Keratinocyte (primary cell): ENCODE data around the gene TC2N. TPM values are rescaled to one million over a fixed set of nuclear protein-coding genes. Genes with fewer than 3 reads are reported as not detected.

Source experiments
- DNase-seq: peaks from one replicate; pipeline ENCODE4 v3.0.0-alpha.2; 2011; ENCODE audit warnings: low read depth, missing footprints, low spot score
- FAIRE-seq: peaks from 2 replicates; lab custom pipeline; 2011; peaks lifted over from hg19 to GRCh38; lab: Jason Lieb, UNC
- H2AFZ ChIP-seq: 2 replicates; pipeline ENCODE4 v1.6.0; 2012; ENCODE audit warnings: low read length, control low read depth, inconsistent platforms; ENCODE audit not compliant: control insufficient read depth
- H3K27ac ChIP-seq: 2 replicates; pipeline ENCODE4 v1.5.1; 2011; ENCODE audit warnings: low read length; ENCODE audit not compliant: control insufficient read depth, insufficient read depth
- H3K27me3 ChIP-seq: 3 replicates; pipeline ENCODE4 v1.6.0; 2011; ENCODE audit warnings: low read length; ENCODE audit not compliant: control insufficient read depth, insufficient read depth; ENCODE audit errors: extremely low read depth
- H3K36me3 ChIP-seq, 2 experiments: 2 replicates in 1 of 2; 3 replicates in 1 of 2; pipeline ENCODE4 v1.5.1; 2011; ENCODE audit warnings: low read length in 2 of 2, mild to moderate bottlenecking in 1 of 2; ENCODE audit not compliant: control insufficient read depth in 2 of 2, insufficient read depth in 2 of 2; ENCODE audit errors: extremely low read depth in 1 of 2
- H3K4me1 ChIP-seq: 3 replicates; pipeline ENCODE4 v1.5.1; 2011; ENCODE audit warnings: low read length; ENCODE audit not compliant: control insufficient read depth, insufficient read depth; ENCODE audit errors: extremely low read depth
- H3K4me2 ChIP-seq: 3 replicates; pipeline ENCODE4 v1.6.0; 2011; ENCODE audit warnings: low read depth, low read length; ENCODE audit not compliant: control insufficient read depth, insufficient read depth; ENCODE audit errors: extremely low read depth
- H3K4me3 ChIP-seq, 3 experiments: fragments of 200-600 bp in 1 of 3; sonication (generic) in 1 of 3; 2 replicates in 2 of 3; 3 replicates in 1 of 3; pipeline ENCODE4 v1.5.1; 2011 to 2016; ENCODE audit warnings: low read length in 3 of 3, mild to moderate bottlenecking in 3 of 3, control low read depth in 2 of 3, inconsistent platforms in 1 of 3, low read depth in 1 of 3, mixed read lengths in 1 of 3, mixed run types in 1 of 3, moderate library complexity in 1 of 3; ENCODE audit not compliant: control insufficient read depth in 2 of 3, insufficient read depth in 2 of 3; ENCODE audit errors: extremely low read depth in 1 of 3
- H3K79me2 ChIP-seq: 2 replicates; pipeline ENCODE4 v1.6.0; 2012; ENCODE audit warnings: low read length; ENCODE audit not compliant: control insufficient read depth, insufficient read depth
- H3K9ac ChIP-seq: 3 replicates; pipeline ENCODE4 v1.6.0; 2011; ENCODE audit warnings: low read length; ENCODE audit not compliant: control insufficient read depth, insufficient read depth; ENCODE audit errors: extremely low read depth
- H3K9me1 ChIP-seq: 3 replicates; pipeline ENCODE4 v1.6.0; 2011; ENCODE audit warnings: low read length; ENCODE audit not compliant: control insufficient read depth, insufficient read depth; ENCODE audit errors: extremely low read depth
- H3K9me3 ChIP-seq: 2 replicates; pipeline ENCODE4 v1.5.1; 2012; ENCODE audit warnings: low read depth, low read length; ENCODE audit not compliant: control insufficient read depth
- H4K20me1 ChIP-seq: 3 replicates; pipeline ENCODE4 v1.6.0; 2011; ENCODE audit warnings: low read length; ENCODE audit not compliant: control insufficient read depth, insufficient read depth; ENCODE audit errors: extremely low read depth
- CTCF ChIP-seq, 3 experiments: IDR thresholded peaks in 1 of 3; conservative IDR thresholded peaks in 1 of 3; optimal IDR thresholded peaks in 1 of 3; 2 replicates in 2 of 3; 3 replicates in 1 of 3; pipeline versions ENCODE3 to v1.5.1; 2011; ENCODE audit warnings: low read length in 3 of 3, mild to moderate bottlenecking in 3 of 3, moderate library complexity in 2 of 3, control low read depth in 1 of 3, inconsistent platforms in 1 of 3; ENCODE audit not compliant: insufficient read depth in 2 of 3; ENCODE audit errors: extremely low read depth in 1 of 3
- EZH2 ChIP-seq: IDR thresholded peaks from one replicate; pipeline ENCODE4 v1.6.1; 2012; ENCODE audit warnings: inconsistent platforms, mild to moderate bottlenecking, low read length, moderate library complexity
- dilution Hi-C: fragments of 300-500 bp; cut with MboI; formaldehyde crosslinking; loops from one replicate; pipeline ENCODE4 v1.7.0; 2020; ENCODE audit warnings: low sequenced_read_pairs; ENCODE audit not compliant: extremely low pct_ligation_motif_present
- polyA plus RNA-seq, 5 experiments: library from polyadenylated mRNA; depleted of rRNA in 3 of 5; stranded (reverse) in 3 of 5; stranded (forward) in 1 of 5; unstranded in 1 of 5; fragments of >200 nt; gene quantifications; 1 replicate in 1 of 5; 2 replicates in 3 of 5; 3 replicates in 1 of 5; pipeline versions ENCODE4 v1.2.1 to v1.2.3, GENCODE V29; 2011 to 2012; ENCODE audit warnings: missing spikeins in 2 of 5, low read depth in 1 of 5, low replicate concordance in 1 of 5

Gene TC2N
- polyA plus RNA-seq, 1 donor (not counting 4 experiments of a cell fraction or from before 2014, with no cell fraction given) = 22.6 TPM

- Histone ChIP-seq H3K27ac (no peak overlapping the region), H2AFZ (no peak overlapping the region), H3K79me2 (no peaks in the 10 kb centered on the region), H4K20me1 (no peaks in the 10 kb centered on the region), H3K9me1 (no peaks in the 10 kb centered on the region), H3K4me1 (no peaks in the 10 kb centered on the region), H3K9me3 (no peaks in the 10 kb centered on the region), H3K36me3 (no peaks in the 10 kb centered on the region), H3K27me3 (no peaks in the 10 kb centered on the region), H3K9ac (no peak overlapping the region), H3K4me2 (no peak overlapping the region), H3K4me3 (no peak overlapping the region)
- no peak for TF ChIP-seq CTCF (optimal IDR thresholded peaks at IDR 0.05 in 1 of 3, IDR thresholded peaks at IDR 0.05 in 1 of 3, conservative IDR thresholded peaks at IDR 0.05 in 1 of 3; ENCODE audit: extremely low read depth in 1 of 3, insufficient read depth in 2 of 3, low read length in 3 of 3)
- no peak for TF ChIP-seq EZH2
- FAIRE-seq (no peak), DNase-seq (no peak)
- dilution Hi-C loops = no loop called here
These were observed 1.3 kb downstream of the TC2N start for GRCh38 chr14:91866061-91866460.

GRCh38 chr14:91862417-91862816 is 4.9 kb downstream of the TC2N start:
- Histone ChIP-seq H3K27ac (no peak overlapping the region), H3K9me3 (no peaks in the 10 kb centered on the region), H3K4me2 (no peak overlapping the region), H3K36me3 (no peaks in the 10 kb centered on the region), H3K9me1 (no peaks in the 10 kb centered on the region), H3K27me3 (no peaks in the 10 kb centered on the region), H3K79me2 (no peaks in the 10 kb centered on the region), H4K20me1 (no peaks in the 10 kb centered on the region), H2AFZ (no peak overlapping the region), H3K9ac (no peak overlapping the region), H3K4me3 (no peak overlapping the region), H3K4me1 (no peaks in the 10 kb centered on the region)
- DNase-seq (no peak), FAIRE-seq (no peak)
- dilution Hi-C loops = no loop called here
- TF ChIP-seq EZH2 (no peak), CTCF (optimal IDR thresholded peaks at IDR 0.05 in 1 of 3, IDR thresholded peaks at IDR 0.05 in 1 of 3, conservative IDR thresholded peaks at IDR 0.05 in 1 of 3; ENCODE audit: extremely low read depth in 1 of 3, insufficient read depth in 2 of 3, low read length in 3 of 3) (no peak)
